ENCODE measurements around the gene PRKCQ.

Gene PRKCQ

DNA sequence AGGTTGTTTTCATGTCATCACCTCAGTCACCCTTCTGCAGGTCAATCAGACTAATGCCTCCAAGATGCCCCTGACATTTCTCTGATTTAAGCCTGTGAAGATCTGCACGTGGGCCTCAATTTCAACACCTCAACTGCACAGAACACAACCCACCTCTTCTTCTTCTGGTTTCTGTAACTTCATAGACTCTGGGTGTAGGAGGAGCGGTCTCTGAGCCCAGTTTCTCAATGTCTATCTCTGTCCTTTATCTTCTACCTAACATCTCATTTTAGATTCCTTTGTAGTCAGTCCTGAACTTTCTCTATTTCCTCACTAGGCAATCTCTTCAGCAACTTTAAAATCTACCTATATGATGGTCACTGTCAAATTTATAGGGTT lies 85.6 kb downstream of the PRKCQ start:
- DNase-seq (ENCODE audit: low spot score): no peak
- TF ChIP-seq, protein P1, sequence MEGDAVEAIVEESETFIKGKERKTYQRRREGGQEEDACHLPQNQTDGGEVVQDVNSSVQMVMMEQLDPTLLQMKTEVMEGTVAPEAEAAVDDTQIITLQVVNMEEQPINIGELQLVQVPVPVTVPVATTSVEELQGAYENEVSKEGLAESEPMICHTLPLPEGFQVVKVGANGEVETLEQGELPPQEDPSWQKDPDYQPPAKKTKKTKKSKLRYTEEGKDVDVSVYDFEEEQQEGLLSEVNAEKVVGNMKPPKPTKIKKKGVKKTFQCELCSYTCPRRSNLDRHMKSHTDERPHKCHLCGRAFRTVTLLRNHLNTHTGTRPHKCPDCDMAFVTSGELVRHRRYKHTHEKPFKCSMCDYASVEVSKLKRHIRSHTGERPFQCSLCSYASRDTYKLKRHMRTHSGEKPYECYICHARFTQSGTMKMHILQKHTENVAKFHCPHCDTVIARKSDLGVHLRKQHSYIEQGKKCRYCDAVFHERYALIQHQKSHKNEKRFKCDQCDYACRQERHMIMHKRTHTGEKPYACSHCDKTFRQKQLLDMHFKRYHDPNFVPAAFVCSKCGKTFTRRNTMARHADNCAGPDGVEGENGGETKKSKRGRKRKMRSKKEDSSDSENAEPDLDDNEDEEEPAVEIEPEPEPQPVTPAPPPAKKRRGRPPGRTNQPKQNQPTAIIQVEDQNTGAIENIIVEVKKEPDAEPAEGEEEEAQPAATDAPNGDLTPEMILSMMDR (IDR thresholded peaks at IDR 0.05; ENCODE audit: extremely low read depth, insufficient read depth, missing control alignments): no peak
- in situ Hi-C loops (cut with MboI; ENCODE audit: low pct_unique_long_range_greater_than_20kb, low sequenced_read_pairs, unreplicated experiment): no loop called here

DNA sequence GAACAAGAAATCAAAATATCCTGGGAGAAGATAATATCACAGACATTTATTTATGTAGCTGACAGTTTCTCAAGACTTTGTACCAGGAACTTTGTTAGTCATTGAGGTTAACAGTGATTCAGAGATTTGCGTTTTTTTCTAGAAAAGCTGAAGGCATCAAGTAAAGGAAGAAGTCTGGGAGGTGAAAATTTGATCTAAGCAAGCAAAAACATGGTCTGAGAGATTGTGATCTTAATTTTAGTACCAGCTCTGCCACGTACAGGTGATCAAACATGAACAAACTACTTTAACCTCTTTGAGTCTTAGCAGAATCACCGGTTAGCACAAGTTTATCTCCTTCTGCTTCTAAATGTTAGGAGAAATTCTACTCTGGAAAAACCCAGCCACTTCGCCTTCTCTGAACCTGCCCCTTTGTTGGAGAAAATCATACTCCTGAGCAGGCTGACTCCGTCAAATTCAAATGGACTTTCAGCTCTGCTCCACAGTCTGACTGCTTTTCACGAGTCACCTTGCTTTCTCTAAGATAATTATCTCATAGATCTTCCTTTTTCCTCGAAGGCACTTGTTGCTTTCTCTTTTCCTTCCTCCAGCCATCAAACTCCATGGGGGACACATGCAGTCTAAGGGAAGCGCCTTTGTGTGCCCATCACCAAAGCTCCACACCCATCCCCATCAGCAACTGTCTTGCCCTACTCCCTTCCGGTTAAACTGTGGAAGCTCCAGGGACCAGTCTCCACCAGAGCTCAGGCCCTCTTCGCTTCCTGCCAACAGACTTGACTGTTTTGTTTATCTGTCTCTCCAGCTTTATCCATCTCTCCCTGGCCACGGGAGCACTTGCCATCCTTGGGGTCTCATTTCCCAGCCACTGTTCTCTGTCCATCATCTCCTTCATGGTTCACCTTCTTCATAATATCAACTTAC lies 86.3 kb downstream of the PRKCQ start:
- in situ Hi-C loops (cut with MboI; ENCODE audit: low pct_unique_long_range_greater_than_20kb, low sequenced_read_pairs, unreplicated experiment): no loop called here
- TF ChIP-seq, protein P1 (IDR thresholded peaks at IDR 0.05; ENCODE audit: extremely low read depth, insufficient read depth, missing control alignments): no peak
- no peak for DNase-seq (ENCODE audit: low spot score)

DNA sequence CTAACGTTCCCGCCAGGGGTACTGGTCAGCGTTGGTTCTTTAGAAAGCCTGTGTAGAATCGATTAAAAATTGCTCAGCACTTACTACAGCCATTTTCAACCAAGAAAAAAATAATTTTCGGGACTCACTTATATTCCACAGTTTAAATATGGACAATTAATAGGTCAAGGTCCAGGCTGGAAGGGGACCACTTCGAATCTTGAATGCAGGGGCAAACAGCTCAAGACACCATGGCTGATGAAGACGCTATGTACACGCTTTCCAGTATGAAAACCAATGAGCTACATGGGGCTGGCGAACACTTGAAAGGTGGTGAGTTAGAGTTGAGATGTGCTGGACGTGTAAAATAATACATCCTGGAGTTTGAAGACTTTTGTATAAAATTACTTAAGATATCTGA lies 87.2 kb downstream of the PRKCQ start:
- in situ Hi-C loops (cut with MboI; ENCODE audit: low pct_unique_long_range_greater_than_20kb, low sequenced_read_pairs, unreplicated experiment): no loop called here
- no peak for DNase-seq (ENCODE audit: low spot score)
- TF ChIP-seq, protein P1 (IDR thresholded peaks at IDR 0.05; ENCODE audit: extremely low read depth, insufficient read depth, missing control alignments): no peak

DNA sequence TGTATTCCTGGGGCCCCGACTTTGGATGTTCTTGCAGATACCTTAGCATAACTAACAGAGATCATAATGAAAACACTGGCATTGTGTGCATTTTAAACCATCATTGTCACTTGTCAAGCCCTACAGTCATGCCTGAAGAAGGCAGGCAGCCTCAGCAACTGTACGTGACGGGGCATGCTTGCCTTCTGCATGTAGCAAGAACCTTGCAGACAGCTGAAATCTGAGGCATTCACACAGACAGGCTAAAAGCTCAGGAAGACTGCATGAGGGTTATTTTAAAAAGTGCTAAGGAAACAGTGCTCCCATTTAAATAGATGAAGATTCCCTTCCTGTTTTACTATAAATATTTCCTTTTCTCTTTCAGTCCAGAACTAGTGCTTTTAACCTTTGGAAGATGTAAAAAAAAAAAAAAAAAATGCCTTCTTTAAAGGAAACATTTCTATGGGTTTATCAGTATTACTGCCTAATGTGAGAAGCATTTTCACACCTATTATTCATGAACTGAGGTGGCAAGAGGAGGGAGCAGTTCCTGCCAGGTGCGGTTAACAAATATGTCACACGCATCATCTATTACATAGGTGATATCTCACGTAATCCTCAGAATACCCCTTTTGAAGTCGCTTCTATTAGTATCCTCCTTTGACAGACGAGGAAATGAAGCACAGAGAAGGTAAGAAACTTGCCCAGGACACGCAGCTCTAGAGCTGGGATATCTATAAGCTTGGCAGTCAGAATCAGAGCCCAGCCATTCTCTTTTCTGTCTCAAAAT lies 88.1 kb downstream of the PRKCQ start:
- TF ChIP-seq, protein P1 (IDR thresholded peaks at IDR 0.05; ENCODE audit: extremely low read depth, insufficient read depth, missing control alignments): no peak
- in situ Hi-C loops (cut with MboI; ENCODE audit: low pct_unique_long_range_greater_than_20kb, low sequenced_read_pairs, unreplicated experiment): no loop called here

DNA sequence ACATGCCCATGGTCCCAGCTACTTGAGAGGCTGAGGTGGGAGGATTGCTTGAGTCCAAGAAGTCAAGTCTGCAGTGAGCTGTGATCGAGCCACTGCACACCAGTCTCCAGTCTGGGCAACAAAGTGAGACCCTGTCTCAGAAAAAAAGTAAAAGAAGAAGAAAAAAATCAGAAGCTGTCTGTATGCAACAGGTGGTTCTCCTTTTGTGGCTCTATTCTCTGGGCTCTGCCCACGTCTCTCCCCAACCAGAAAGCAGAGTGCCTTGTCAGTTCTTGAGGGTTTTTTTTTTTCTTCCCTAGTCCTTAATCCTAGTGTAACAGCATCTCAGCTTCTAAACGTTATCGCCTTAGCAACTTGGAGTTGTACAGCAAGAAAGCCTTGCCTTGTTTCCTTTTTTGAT lies 89.5 kb downstream of the PRKCQ start:
- TF ChIP-seq, protein P1 (IDR thresholded peaks at IDR 0.05; ENCODE audit: extremely low read depth, insufficient read depth, missing control alignments): no peak
- in situ Hi-C loops (cut with MboI; ENCODE audit: low pct_unique_long_range_greater_than_20kb, low sequenced_read_pairs, unreplicated experiment): no loop called here
- DNase-seq (ENCODE audit: low spot score): no peak

More for the DNA sequence above, 88.1 kb downstream of the PRKCQ start:
- DNase-seq (ENCODE audit: low spot score): no peak

DNA sequence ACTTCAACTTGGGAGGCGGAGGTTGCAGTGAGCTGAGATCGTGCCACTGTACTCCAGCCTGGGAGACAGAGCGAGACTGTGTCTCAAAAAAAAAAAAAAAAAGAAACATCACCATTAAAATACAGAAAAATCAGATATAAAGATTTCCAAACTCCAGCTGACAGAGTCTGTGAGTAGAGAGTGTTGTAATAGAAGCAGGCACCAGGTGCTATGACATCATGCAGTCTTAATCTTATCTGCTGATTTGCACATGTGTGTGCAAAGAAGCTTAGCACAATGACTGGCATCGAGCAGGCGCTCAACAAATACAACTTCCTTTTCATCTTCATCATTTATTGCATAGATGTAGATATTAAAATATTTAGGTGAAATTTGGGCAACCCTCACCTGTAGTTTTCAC lies 92.2 kb downstream of the PRKCQ start:
- in situ Hi-C loops (cut with MboI; ENCODE audit: low pct_unique_long_range_greater_than_20kb, low sequenced_read_pairs, unreplicated experiment): no loop called here
- TF ChIP-seq, protein P1 (IDR thresholded peaks at IDR 0.05; ENCODE audit: extremely low read depth, insufficient read depth, missing control alignments): no peak
- no peak for DNase-seq (ENCODE audit: low spot score)
